Adrenal gland (tissue), 19 donors: ENCODE data around the gene N4BP2L2. TPM values are rescaled to one million over a fixed set of nuclear protein-coding genes. Genes with fewer than 3 reads are reported as not detected.

Experiments
- DNase-seq, 7 donors: peaks; one replicate each; pipeline ENCODE4 v3.0.0-alpha.2; 2019 to 2020
- H3K27ac ChIP-seq, 5 donors: fragments of 200-600 bp; sonication (generic) in 4 of 5; 1 replicate in 3 of 5; 2 replicates in 2 of 5; pipeline versions ENCODE4 v1.5.1 to v1.8.0; 2016 to 2020; ENCODE audit warnings: mild to moderate bottlenecking in 1 of 5
- H3K27me3 ChIP-seq: fragments of 200-600 bp; 2 replicates; pipeline ENCODE4 v1.8.0; 2021
- H3K36me3 ChIP-seq, 2 donors: fragments of 200-600 bp; replicated peaks in 1 of 2; 1 replicate in 1 of 2; 2 replicates in 1 of 2; pipeline versions ENCODE4 v1.5.1 to v1.8.0; 2018 to 2022
- H3K4me1 ChIP-seq, 2 donors: fragments of 200-600 bp; replicated peaks in 1 of 2; 1 replicate in 1 of 2; 2 replicates in 1 of 2; pipeline versions ENCODE4 v1.5.1 to v1.8.0; 2018 to 2021
- H3K4me3 ChIP-seq, 4 donors: fragments of 200-600 bp; sonication (generic) in 3 of 4; one replicate each; pipeline ENCODE4 v1.5.1; 2016 to 2018
- H3K9me3 ChIP-seq, 3 donors: fragments of 200-600 bp; sonication (generic) in 1 of 3; replicated peaks in 1 of 3; 1 replicate in 2 of 3; 2 replicates in 1 of 3; pipeline versions ENCODE4 v1.5.1 to v1.8.0; 2016 to 2021
- CTCF ChIP-seq, 6 experiments: fragments of 450-650 bp in 4 of 6; fragments of 200-600 bp in 2 of 6; sonication (generic) in 1 of 6; IDR thresholded peaks; 1 replicate in 5 of 6; 2 replicates in 1 of 6; pipeline versions ENCODE4 v1.5.1 to v1.8.0; 2016 to 2021; ENCODE audit warnings: antibody characterized with exemption in 6 of 6, mild to moderate bottlenecking in 2 of 6, moderate library complexity in 1 of 6
- POLR2A ChIP-seq, 2 donors: fragments of 450-650 bp; IDR thresholded peaks; one replicate each; pipeline ENCODE4 v1.6.1; 2017; ENCODE audit warnings: antibody characterized with exemption in 2 of 2, mild to moderate bottlenecking in 2 of 2, moderate library complexity in 1 of 2
- WGBS, 4 donors: extraction: QIAGEN DNeasy Blood & Tissue Kit in 2 of 4; methylation state at CpG; one replicate each; pipeline versions ENCODE4 v1.1.5 to v1.1.7; 2013 to 2017; 5-methylcytosine and 5-hydroxymethylcytosine counted together
- intact Hi-C, 2 donors: fragments of 100-400 bp; cut with DNase I; formaldehyde crosslinking; loops; one replicate each; pipeline versions ENCODE4 v1.14.1 to v1.15.0; 2022 to 2023
- long read RNA-seq, 10 donors: library from polyadenylated mRNA in 3 of 10; unstranded in 2 of 10; stranded (forward) in 1 of 10; transcript quantifications; one replicate each; pipeline ENCODE4 v2.0.0 and lab custom pipeline, GENCODE V29; 2021 to 2026
- polyA plus RNA-seq, 3 donors: library from polyadenylated mRNA; stranded (reverse); fragments of 200-250 nt in 2 of 3; fragments of 350-450 nt in 1 of 3; fragmentation: Illumina TruSeq in 1 of 3; extraction: RNeasy Lipid Tissue Mini Kit (QIAGEN cat#74804) in 1 of 3; gene quantifications; one replicate each; pipeline ENCODE4 v1.2.3, GENCODE V29; 2013 to 2014
- total RNA-seq, 9 donors: library from RNA; depleted of rRNA in 4 of 9; stranded (reverse); fragments of >200 nt in 4 of 9; fragments of 120-200 nt in 1 of 9; fragmentation: NEBNext Ultra II Directional in 1 of 9; extraction: Animal tissue kit (Norgen Biotek cat#: 25700) in 1 of 9; gene quantifications; one replicate each; pipeline versions ENCODE4 v1.1.0 to v1.2.4, GENCODE V29; 2013 to 2023
- donor health status: healthy with polysubstance abuse.
- donor health status: Bipolar disorder and iron deficiency.
- donor health status: DM: yes; HTN: yes; CAD: no.
- donor health status: DM: no; HTN: no; CAD: no.
- donor health status: DM: no; HTN: no; CAD: no.
- donor health status: DM: yes; HTN: yes; CAD: no.

Gene N4BP2L2
- 100 to 1,000 TPM in 6 of 9 donors, 10 to 100 TPM in 3; 34.1 to 321 (median 124) TPM for total RNA-seq
- polyA plus RNA-seq, result 100 to 1,000 TPM in 2 of 3 donors, 10 to 100 TPM in 1; 82.4 to 152 (median 109) TPM
- long read RNA-seq, donor 1, full-length matches to known transcripts, result 9 of 27 reads
- long read RNA-seq, donor 1, partial matches to known transcripts, result 13 of 27 reads
- long read RNA-seq, donor 1, other reads (novel, unspliced or antisense), result 5 of 27 reads
- long read RNA-seq, donor 2, full-length matches to known transcripts, result 15 of 34 reads
- long read RNA-seq, donor 2, partial matches to known transcripts, result 19 of 34 reads
- long read RNA-seq, donor 2, other reads (novel, unspliced or antisense), result 0 of 34 reads
- long read RNA-seq, donor 3, full-length matches to known transcripts, result 4 of 4 reads
- long read RNA-seq, donor 3, partial matches to known transcripts, result 0 of 4 reads
- long read RNA-seq, donor 3, other reads (novel, unspliced or antisense), result 0 of 4 reads
- long read RNA-seq, donor 4, full-length matches to known transcripts, result 8 of 49 reads
- long read RNA-seq, donor 4, partial matches to known transcripts, result 29 of 49 reads
- long read RNA-seq, donor 4, other reads (novel, unspliced or antisense), result 12 of 49 reads
- long read RNA-seq, donor 5, full-length matches to known transcripts, result 15 of 62 reads
- long read RNA-seq, donor 5, partial matches to known transcripts, result 27 of 62 reads
- long read RNA-seq, donor 5, other reads (novel, unspliced or antisense), result 20 of 62 reads
- long read RNA-seq, donor 6, full-length matches to known transcripts, result 4 of 40 reads
- long read RNA-seq, donor 6, partial matches to known transcripts, result 26 of 40 reads
- long read RNA-seq, donor 6, other reads (novel, unspliced or antisense), result 10 of 40 reads
- long read RNA-seq, donor 7, full-length matches to known transcripts, result 10 of 16 reads
- long read RNA-seq, donor 7, partial matches to known transcripts, result 6 of 16 reads
- long read RNA-seq, donor 7, other reads (novel, unspliced or antisense), result 0 of 16 reads
- long read RNA-seq, donor 8, full-length matches to known transcripts, result 11 of 16 reads
- long read RNA-seq, donor 8, partial matches to known transcripts, result 5 of 16 reads
- long read RNA-seq, donor 8, other reads (novel, unspliced or antisense), result 0 of 16 reads
- long read RNA-seq, donor 9, full-length matches to known transcripts, result 14 of 26 reads
- long read RNA-seq, donor 9, partial matches to known transcripts, result 12 of 26 reads
- long read RNA-seq, donor 9, other reads (novel, unspliced or antisense), result 0 of 26 reads
- long read RNA-seq, donor 10, full-length matches to known transcripts, result 3 of 3 reads
- long read RNA-seq, donor 10, partial matches to known transcripts, result 0 of 3 reads
- long read RNA-seq, donor 10, other reads (novel, unspliced or antisense), result 0 of 3 reads

- Histone ChIP-seq H3K4me1 (peaks cover 19 to 37% of the 10 kb centered on the region in 2 donors), H3K4me3 (peak within 1 kb of the TSS; percentile 64 to 94 (median 89)), H3K27me3 (no peaks in the 10 kb centered on the region), H3K27ac (peak within 1 kb of the TSS; percentile 82 to 96 (median 95)), H3K36me3 (peaks cover 0 to 9% of the 10 kb centered on the region in 2 donors), H3K9me3 (no peaks in the 10 kb centered on the region)
- TF ChIP-seq CTCF (IDR thresholded peaks at IDR 0.05) (peak; percentile 14 to 61 (median 40)), POLR2A (IDR thresholded peaks at IDR 0.05) (peak in 1 of 2 donors; percentile 56)
- intact Hi-C loops, result loop anchor here in 1 of 2 donors (10.0 kb wide), 1 partner anchor 114 kb away; the partner anchor contains the start of gene N4BP2L1
- DNase-seq, result peak; percentile 94 to 99 (median 97)
- 0 to 8% (median 1%) methylated on average over 26 to 32 of the region's 32 CpGs for WGBS, 4 donors
These were observed at the start of gene N4BP2L2 for GRCh38 chr13:32538621-32539246. N4BP2L2 (minus strand) TSS chr13:32538795; CDS start chr13:32537027, 1,768 bp downstream.

- H3K27ac ChIP-seq, result peak overlapping the region; percentile 60 to 99 (median 85)
- peaks cover 6 to 29% of the 10 kb centered on the region in 2 donors for H3K4me1 ChIP-seq
- no peaks in the 10 kb centered on the region for H3K9me3 ChIP-seq
- intact Hi-C loops, result loop anchor here (2.0 to 10.0 kb wide), 4 partner anchors 47 to 957 kb away; no protein-coding TSS in a partner anchor
- peak overlapping the region; percentile 41 to 81 (median 52) for H3K4me3 ChIP-seq
- H3K36me3 ChIP-seq, result no peaks in the 10 kb centered on the region
- no peaks in the 10 kb centered on the region for H3K27me3 ChIP-seq
- TF ChIP-seq CTCF (IDR thresholded peaks at IDR 0.05), result no peak
- no peak for TF ChIP-seq POLR2A (IDR thresholded peaks at IDR 0.05)
- no peak for DNase-seq
- WGBS, 4 donors, result 1 to 3% (median 1%) methylated on average over 8 of the region's 8 CpGs
These were observed 49.2 kb upstream of the N4BP2L2 start for GRCh38 chr13:32587811-32588170.

GRCh38 chr13:32587011-32587810 is 48.6 kb upstream of the N4BP2L2 start:
- TF ChIP-seq CTCF (IDR thresholded peaks at IDR 0.05) (peak in 2 of 6 experiments; percentile 16 to 22), POLR2A (IDR thresholded peaks at IDR 0.05) (peak in 1 of 2 donors; percentile 60)
- intact Hi-C loops, result loop anchor here (2.0 to 10.0 kb wide), 4 partner anchors 48 to 958 kb away; no protein-coding TSS in a partner anchor
- H3K9me3 ChIP-seq, result no peaks in the 10 kb centered on the region
- H3K4me3 ChIP-seq, result peak overlapping the region; percentile 41 to 81 (median 52)
- peak; percentile 64 to 84 (median 74) for DNase-seq
- H3K27me3 ChIP-seq, result no peaks in the 10 kb centered on the region
- H3K4me1 ChIP-seq, result peaks cover 6 to 29% of the 10 kb centered on the region in 2 donors
- no peaks in the 10 kb centered on the region for H3K36me3 ChIP-seq
- WGBS, 4 donors, result 0 to 2% (median 0%) methylated on average over 24 to 65 of the region's 74 CpGs
- H3K27ac ChIP-seq, result peak overlapping the region; percentile 60 to 99 (median 85)
